HAP-1 (cell line): ENCODE data around the gene TMIGD2.
A peak's percentile ranks its signal among the peaks of the same experiment; 100 is the strongest.
"Not testable (repeated sequence)": the region's sequence is repeated elsewhere in the genome, so short reads cannot be mapped to it uniquely, and the experiment has no call there.

Source experiments
- DNase-seq, 2 experiments: peaks; one replicate each; pipeline ENCODE4 v3.0.0-alpha.2; 2016 to 2020; ENCODE audit warnings: low spot score in 2 of 2
- H3K27me3 ChIP-seq: fragments of 250-450 bp; sonication (Bioruptor Pico); 2 replicates; pipeline ENCODE4 v1.5.1; 2020; ENCODE audit warnings: low read depth, mild to moderate bottlenecking, moderate library complexity
- H3K36me3 ChIP-seq: fragments of 250-450 bp; sonication (Bioruptor Pico); replicated peaks from 2 replicates; pipeline ENCODE4 v1.5.1; 2020; ENCODE audit warnings: mild to moderate bottlenecking
- H3K4me1 ChIP-seq: fragments of 250-450 bp; sonication (Bioruptor Pico); 2 replicates; pipeline ENCODE4 v1.5.1; 2020; ENCODE audit warnings: mild to moderate bottlenecking
- H3K4me3 ChIP-seq: fragments of 250-450 bp; sonication (Bioruptor Pico); 2 replicates; pipeline ENCODE4 v1.5.1; 2020; ENCODE audit warnings: mild to moderate bottlenecking, moderate library complexity
- H3K9me3 ChIP-seq: fragments of 250-450 bp; sonication (Bioruptor Pico); 2 replicates; pipeline ENCODE4 v1.5.1; 2020; ENCODE audit warnings: mild to moderate bottlenecking, moderate library complexity
- in situ Hi-C: fragments of 300-500 bp; cut with MboI; formaldehyde crosslinking; loops from 3 replicates; pipeline ENCODE4 v1.14.3; 2020; ENCODE audit warnings: low sequenced_read_pairs, inconsistent platforms, mixed read lengths

TMIGD2 gene, protein sequence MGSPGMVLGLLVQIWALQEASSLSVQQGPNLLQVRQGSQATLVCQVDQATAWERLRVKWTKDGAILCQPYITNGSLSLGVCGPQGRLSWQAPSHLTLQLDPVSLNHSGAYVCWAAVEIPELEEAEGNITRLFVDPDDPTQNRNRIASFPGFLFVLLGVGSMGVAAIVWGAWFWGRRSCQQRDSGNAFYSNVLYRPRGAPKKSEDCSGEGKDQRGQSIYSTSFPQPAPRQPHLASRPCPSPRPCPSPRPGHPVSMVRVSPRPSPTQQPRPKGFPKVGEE

GRCh38 chr19:4302243-4302640 lies at the start of gene TMIGD2:
Gene TMIGD2, minus strand, starts transcription at chr19:4302389. Its CDS starts 4 bp downstream, at chr19:4302385.
- Histone ChIP-seq H3K4me1 (no peaks in the 10 kb centered on the region), H3K36me3 (no peaks in the 10 kb centered on the region), H3K27me3 (no peaks in the 10 kb centered on the region), H3K9me3 (no peaks in the 10 kb centered on the region), H3K4me3 (no peak within 1 kb of the TSS)
- in situ Hi-C loops: no loop called here
- DNase-seq: no peak

DNA sequence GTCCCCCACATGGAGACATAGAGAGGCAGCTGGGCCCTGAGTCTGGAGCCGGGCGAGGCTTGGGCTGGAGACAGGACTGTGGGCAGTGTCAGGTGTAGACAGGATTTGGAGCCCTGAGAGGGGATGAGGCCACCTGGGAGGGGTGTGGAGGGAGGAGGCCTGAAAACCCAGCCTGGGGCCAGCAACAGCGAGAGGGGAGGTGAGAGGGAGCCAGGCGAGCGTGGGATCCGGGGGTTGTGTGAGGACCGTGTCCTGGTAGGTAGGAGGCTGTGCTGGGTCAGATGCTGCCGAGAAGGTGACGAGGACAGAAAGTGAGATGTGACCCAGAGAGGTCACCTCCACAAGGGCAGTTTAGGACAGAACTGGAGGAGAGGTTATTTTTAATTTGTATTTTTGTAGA lies 48.5 kb upstream of the TMIGD2 start:
- Histone ChIP-seq H3K4me1 (no peaks in the 10 kb centered on the region), H3K36me3 (peaks cover 24% of the 10 kb centered on the region), H3K9me3 (no peaks in the 10 kb centered on the region), H3K4me3 (no peak overlapping the region), H3K27me3 (no peaks in the 10 kb centered on the region)
- DNase-seq: no peak
- in situ Hi-C loops: loop anchor here (5.0 kb wide), 1 partner anchor 83 kb away; no protein-coding TSS in a partner anchor

DNA sequence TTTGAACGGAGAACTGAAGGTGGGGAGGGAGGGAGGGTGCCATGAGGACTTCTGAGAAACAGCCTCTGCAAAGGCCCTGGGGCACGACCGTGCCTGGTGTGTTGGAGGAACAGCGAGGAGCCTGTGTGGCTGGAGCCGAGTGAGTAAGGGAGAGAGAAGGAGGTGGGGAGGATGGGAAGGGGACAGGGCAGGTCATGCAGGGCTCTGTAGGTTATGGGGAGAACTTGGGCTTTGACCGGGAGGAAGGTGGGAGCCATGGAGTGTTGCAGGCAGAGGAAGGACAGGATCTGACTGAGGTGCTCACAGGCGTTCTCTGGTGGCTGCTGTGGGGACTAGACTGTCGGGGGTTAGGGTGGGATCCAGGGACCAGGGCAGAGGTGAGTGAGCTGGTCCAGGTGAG lies 47.9 kb upstream of the TMIGD2 start:
- Histone ChIP-seq H3K4me3 (no peak overlapping the region), H3K4me1 (no peaks in the 10 kb centered on the region), H3K27me3 (no peaks in the 10 kb centered on the region), H3K36me3 (peaks cover 24% of the 10 kb centered on the region), H3K9me3 (no peaks in the 10 kb centered on the region)
- in situ Hi-C loops: loop anchor here (5.0 kb wide), 1 partner anchor 83 kb away; no protein-coding TSS in a partner anchor
- no peak for DNase-seq

GRCh38 chr19:4349225-4349624 lies 47.0 kb upstream of the TMIGD2 start:
- H3K27me3 ChIP-seq, H3K4me3 ChIP-seq, H3K9me3 ChIP-seq, DNase-seq, in situ Hi-C loops, H3K4me1 ChIP-seq: not testable (repeated sequence)
- peaks cover 20% of the 10 kb centered on the region for H3K36me3 ChIP-seq

GRCh38 chr19:4347521-4347920 lies 45.3 kb upstream of the TMIGD2 start:
- DNase-seq: no peak
- Histone ChIP-seq H3K27me3 (no peaks in the 10 kb centered on the region), H3K4me3 (no peak overlapping the region), H3K9me3 (no peaks in the 10 kb centered on the region), H3K4me1 (no peaks in the 10 kb centered on the region), H3K36me3 (peaks cover 16% of the 10 kb centered on the region)
- in situ Hi-C loops: no loop called here

- Histone ChIP-seq H3K36me3 (peaks cover 16% of the 10 kb centered on the region), H3K4me1 (peaks cover 2% of the 10 kb centered on the region), H3K27me3 (no peaks in the 10 kb centered on the region), H3K9me3 (no peaks in the 10 kb centered on the region), H3K4me3 (no peak overlapping the region)
- DNase-seq: no peak
- in situ Hi-C loops: no loop called here
Measured at GRCh38 chr19:4346020-4346383, 43.8 kb upstream of the TMIGD2 start.

GRCh38 chr19:4345342-4346019 lies 43.3 kb upstream of the TMIGD2 start:
- H3K4me3 ChIP-seq: no peak overlapping the region
- in situ Hi-C loops: no loop called here
- H3K4me1 ChIP-seq: peaks cover 2% of the 10 kb centered on the region
- H3K27me3 ChIP-seq: no peaks in the 10 kb centered on the region
- peaks cover 16% of the 10 kb centered on the region for H3K36me3 ChIP-seq
- no peaks in the 10 kb centered on the region for H3K9me3 ChIP-seq
- no peak for DNase-seq

GRCh38 chr19:4343370-4344307 lies 41.5 kb upstream of the TMIGD2 start, which contains the start of gene MPND:
Gene MPND, plus strand, starts transcription at chr19:4343562. Its CDS starts 32 bp downstream, at chr19:4343594.
- in situ Hi-C loops: no loop called here
- peaks cover 12% of the 10 kb centered on the region for H3K36me3 ChIP-seq
- peaks cover 2% of the 10 kb centered on the region for H3K4me1 ChIP-seq
- H3K9me3 ChIP-seq: no peaks in the 10 kb centered on the region
- H3K4me3 ChIP-seq: peak within 1 kb of the TSS; percentile 44
- peak; percentile 76 to 94 for DNase-seq
- no peaks in the 10 kb centered on the region for H3K27me3 ChIP-seq

DNA sequence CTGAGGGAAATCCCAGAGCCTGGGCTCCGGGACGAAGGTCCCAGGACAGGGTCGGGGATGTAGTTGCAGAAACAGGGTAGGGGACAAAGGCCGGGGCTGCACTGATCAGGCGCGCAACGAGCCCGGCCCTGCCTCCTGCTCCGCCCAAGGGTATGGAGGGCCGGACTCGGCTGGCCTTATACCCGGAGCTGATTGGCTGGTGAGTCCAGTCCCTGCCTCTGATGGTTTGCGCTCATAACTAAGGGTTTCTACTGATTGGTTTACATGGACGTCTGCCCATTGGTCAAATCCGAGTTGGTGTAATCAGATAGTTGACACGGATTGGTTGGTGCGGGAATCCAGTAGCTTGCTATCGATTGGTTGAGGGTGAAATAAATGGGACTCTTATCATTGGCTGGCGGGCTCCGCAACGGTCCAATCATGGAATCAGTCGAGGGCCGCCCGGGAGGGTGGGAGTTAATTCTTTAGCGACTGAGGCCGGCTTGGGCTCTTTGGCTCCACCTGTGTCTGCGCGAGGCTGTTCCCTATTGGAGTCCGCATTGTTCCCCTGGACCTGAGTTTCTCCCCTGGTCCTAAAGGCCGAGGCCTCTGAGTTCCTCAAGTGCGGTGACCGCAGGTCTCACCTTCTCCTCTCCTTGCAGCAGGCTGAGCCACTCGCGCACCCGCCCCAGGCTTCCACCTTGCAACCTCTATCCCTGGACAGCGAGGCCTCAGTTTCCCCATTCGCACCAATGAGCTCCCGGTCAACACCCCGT lies 40.6 kb upstream of the TMIGD2 start:
- peak overlapping the region; percentile 44 for H3K4me3 ChIP-seq
- peak; percentile 97 to 100 for DNase-seq
- H3K4me1 ChIP-seq: peaks cover 7% of the 10 kb centered on the region

DNA sequence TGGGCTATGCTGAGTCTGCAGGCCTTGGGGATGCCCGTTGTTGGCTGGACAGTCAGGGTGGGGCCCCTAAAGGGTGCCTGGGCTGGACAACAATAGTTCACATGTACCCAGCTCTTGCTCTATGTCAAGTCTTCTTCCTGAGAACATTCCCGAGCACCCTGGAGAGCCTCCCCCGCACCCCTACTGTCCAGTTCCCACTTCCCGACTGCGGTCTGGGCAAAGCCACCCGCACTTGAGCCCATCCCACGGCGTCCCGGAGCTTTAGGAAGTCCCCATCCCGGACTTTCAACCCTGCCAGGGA lies 40.1 kb upstream of the TMIGD2 start:
- Histone ChIP-seq H3K36me3 (peaks cover 9% of the 10 kb centered on the region), H3K9me3 (no peaks in the 10 kb centered on the region), H3K4me1 (peaks cover 7% of the 10 kb centered on the region), H3K4me3 (peak overlapping the region; percentile 44), H3K27me3 (no peaks in the 10 kb centered on the region)
- in situ Hi-C loops: no loop called here
- DNase-seq: no peak

More for the DNA sequence above, 40.6 kb upstream of the TMIGD2 start:
- no peaks in the 10 kb centered on the region for H3K27me3 ChIP-seq
- in situ Hi-C loops: no loop called here
- no peaks in the 10 kb centered on the region for H3K9me3 ChIP-seq
- H3K36me3 ChIP-seq: peaks cover 12% of the 10 kb centered on the region

DNA sequence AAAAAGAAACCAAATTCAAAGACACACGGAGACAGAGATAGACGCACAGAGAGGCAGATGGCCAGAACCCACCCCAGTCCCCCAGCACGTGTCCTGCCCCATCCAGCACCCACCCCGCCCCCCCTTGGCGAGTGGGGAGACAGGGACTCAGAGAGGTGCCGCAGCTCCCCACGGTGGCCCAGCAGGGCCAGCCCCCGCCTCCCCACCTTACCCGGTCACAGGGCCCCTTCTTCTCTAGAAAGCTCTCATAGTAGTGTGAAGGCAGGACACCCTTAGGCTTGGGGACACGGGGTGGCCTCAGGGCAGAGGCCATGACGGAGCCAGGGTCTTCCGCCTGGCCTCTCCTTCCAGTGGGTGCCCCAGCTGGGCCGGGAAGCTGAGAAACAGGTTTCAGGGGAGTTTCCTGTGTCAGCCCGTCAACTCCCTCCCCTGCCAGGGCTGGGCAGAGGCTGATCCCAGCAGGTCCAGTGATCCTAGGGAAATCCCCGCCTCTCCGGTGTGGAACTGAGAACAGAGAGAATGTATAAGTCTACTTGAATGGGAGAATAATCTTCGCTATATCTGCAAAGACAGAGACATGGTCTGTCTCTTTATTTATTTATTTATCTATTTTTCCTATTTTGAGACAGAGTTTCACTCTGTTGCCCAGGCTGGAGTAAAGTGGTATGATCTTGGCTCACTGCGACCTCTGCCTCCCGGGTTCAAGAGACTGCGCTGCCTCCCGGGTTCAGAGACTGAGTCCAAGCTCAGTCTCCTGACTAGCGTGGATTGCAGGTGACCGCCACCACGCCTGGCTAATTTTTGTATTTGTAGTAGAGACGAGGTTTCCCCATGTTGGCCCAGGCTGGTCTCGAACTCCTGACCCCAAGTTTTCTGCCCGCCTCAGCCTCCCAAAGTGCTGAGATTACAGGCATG lies 36.5 kb upstream of the TMIGD2 start, which contains the start of gene STAP2:
Gene STAP2, minus strand, starts transcription at position 387 of the 915 bp plus-strand sequence. Its CDS starts 74 bp downstream, at position 313.
- H3K27me3 ChIP-seq: no peaks in the 10 kb centered on the region
- DNase-seq: no peak
- H3K4me3 ChIP-seq: peak within 1 kb of the TSS; percentile 7; the same call in 1 of the 2 replicates
- H3K9me3 ChIP-seq: no peaks in the 10 kb centered on the region
- H3K36me3 ChIP-seq: no peaks in the 10 kb centered on the region
- in situ Hi-C loops: no loop called here
- H3K4me1 ChIP-seq: peaks cover 7% of the 10 kb centered on the region

- no peaks in the 10 kb centered on the region for H3K27me3 ChIP-seq
- no peaks in the 10 kb centered on the region for H3K9me3 ChIP-seq
- H3K4me3 ChIP-seq: peak overlapping the region; percentile 7; the same call in 1 of the 2 replicates
- no peak for DNase-seq
- H3K4me1 ChIP-seq: peaks cover 7% of the 10 kb centered on the region
- in situ Hi-C loops: no loop called here
- H3K36me3 ChIP-seq: no peaks in the 10 kb centered on the region
Measured at GRCh38 chr19:4337906-4338440, 35.8 kb upstream of the TMIGD2 start.
